ENCODE results near the gene LEO1. TPM values are rescaled to one million over a fixed set of nuclear protein-coding genes. Genes with fewer than 3 reads are reported as not detected.

Gene LEO1
- total and polyA plus RNA-seq, 2 of the 13 experiments (the other 11 are each of a cell fraction or from before 2014, with no cell fraction given) = 17.0 to 60.3 TPM

DNA sequence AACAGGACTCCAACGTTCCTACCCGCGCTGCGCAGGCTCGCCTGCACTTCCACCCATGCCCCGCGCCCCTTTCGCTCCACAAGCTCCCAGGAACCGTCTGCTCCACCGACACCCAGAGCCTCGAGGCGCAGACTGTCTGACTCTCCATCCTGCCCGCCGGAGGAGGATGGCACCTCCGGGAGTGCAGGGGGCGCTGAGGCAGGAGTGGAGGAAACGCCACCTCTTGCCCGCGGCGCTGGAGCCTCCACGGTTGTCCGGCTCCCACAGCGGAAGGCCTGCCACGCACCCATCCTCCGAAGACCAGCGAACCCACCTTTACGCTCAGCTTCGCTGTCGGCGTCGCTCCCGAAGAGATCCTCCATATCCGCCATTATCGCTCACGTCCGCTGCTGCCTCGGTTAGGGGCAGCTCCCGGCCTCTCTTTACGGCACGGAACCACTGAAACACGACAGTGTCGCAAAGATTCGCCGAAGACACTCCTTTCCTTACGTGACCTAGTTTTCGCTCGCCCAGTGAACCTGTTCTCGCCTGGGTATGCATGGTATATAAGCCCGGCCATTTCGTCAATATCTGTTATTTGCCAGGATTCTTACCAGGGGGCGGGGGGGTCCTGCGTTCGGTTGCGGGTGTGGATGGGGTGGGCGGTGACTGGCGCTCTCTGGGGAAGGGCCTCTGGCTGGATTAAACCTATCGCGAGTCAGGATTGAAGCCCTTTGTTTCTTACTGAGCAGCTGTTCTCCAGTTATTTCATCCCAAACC is at the start of gene LEO1 (continued):
- TF ChIP-seq ZNF318 (CRISPR knock-in tag; IDR thresholded peaks at IDR 0.05) (no peak), DPF2 (CRISPR knock-in tag; IDR thresholded peaks at IDR 0.05; ENCODE audit: borderline replicate concordance, low read depth) (0 out of 2 replicates have a peak, but pooled peaks have one; percentile 57), CBX2 (IDR thresholded peaks at IDR 0.05; ENCODE audit: low read depth, low read length) (no peak), CBX2 (CRISPR knock-in tag; IDR thresholded peaks at IDR 0.05; ENCODE audit: low read depth) (no peak), PITX1 (CRISPR knock-in tag; IDR thresholded peaks at IDR 0.05) (peak; percentile 76; the same call in 1 of the 2 replicates), YEATS2 (CRISPR knock-in tag; IDR thresholded peaks at IDR 0.05; ENCODE audit: borderline replicate concordance) (peak; percentile 84; the same call in 1 of the 2 replicates), ZNF776 (CRISPR knock-in tag; IDR thresholded peaks at IDR 0.05) (peak; percentile 80; the same call in 1 of the 2 replicates), HMG20A (CRISPR knock-in tag; IDR thresholded peaks at IDR 0.05; ENCODE audit: borderline replicate concordance) (no peak), NKX3-1 (CRISPR knock-in tag; IDR thresholded peaks at IDR 0.05) (0 out of 2 replicates have a peak, but pooled peaks have one; percentile 83), ZNF317 (CRISPR knock-in tag; IDR thresholded peaks at IDR 0.05) (peak; percentile 69), RFX1 (IDR thresholded peaks at IDR 0.05) (no peak), HES4 (CRISPR knock-in tag; IDR thresholded peaks at IDR 0.05; ENCODE audit: borderline replicate concordance) (0 out of 2 replicates have a peak, but pooled peaks have one; percentile 34), RORA (CRISPR knock-in tag; IDR thresholded peaks at IDR 0.05) (peak; percentile 97; the same call in 1 of the 2 replicates), ZXDC (CRISPR knock-in tag; IDR thresholded peaks at IDR 0.05) (peak; percentile 90), HNRNPLL (IDR thresholded peaks at IDR 0.05; ENCODE audit: low read depth, low read length, poor library complexity, severe bottlenecking) (peak; percentile 82)
- TF ChIP-seq, protein P1, sequence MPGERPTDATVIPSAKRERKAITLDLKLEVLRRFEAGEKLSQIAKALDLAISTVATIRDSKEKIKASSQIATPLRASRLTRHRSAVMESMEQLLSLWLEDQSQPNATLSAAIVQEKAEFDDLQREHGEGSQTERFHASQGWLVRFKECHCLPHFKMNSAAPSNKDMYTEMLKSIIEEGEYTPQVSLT (CRISPR knock-in tag; IDR thresholded peaks at IDR 0.05; ENCODE audit: borderline replicate concordance, low read depth) = no peak
- TF ChIP-seq, protein P2, sequence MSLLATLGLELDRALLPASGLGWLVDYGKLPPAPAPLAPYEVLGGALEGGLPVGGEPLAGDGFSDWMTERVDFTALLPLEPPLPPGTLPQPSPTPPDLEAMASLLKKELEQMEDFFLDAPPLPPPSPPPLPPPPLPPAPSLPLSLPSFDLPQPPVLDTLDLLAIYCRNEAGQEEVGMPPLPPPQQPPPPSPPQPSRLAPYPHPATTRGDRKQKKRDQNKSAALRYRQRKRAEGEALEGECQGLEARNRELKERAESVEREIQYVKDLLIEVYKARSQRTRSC (CRISPR knock-in tag; IDR thresholded peaks at IDR 0.05; ENCODE audit: low read depth) = peak; percentile 90; the same call in 1 of the 2 replicates

Data from HepG2 (cell line).